HepG2 (cell line): ENCODE data around the gene ZNF23. TPM values are rescaled to one million over a fixed set of nuclear protein-coding genes. Genes with fewer than 3 reads are reported as not detected.

ENCODE experiments used
- CENPT ChIP-seq: sonication (generic); formaldehyde crosslinking; IDR thresholded peaks from 2 replicates; pipeline ENCODE4 v1.8.0; 2022; ENCODE audit warnings: low read depth, mild to moderate bottlenecking, moderate library complexity, missing genetic modification reagents
- DNMT1 ChIP-seq: sonication (generic); formaldehyde crosslinking; IDR thresholded peaks from 2 replicates; pipeline ENCODE4 v1.5.1; 2020; ENCODE audit warnings: mild to moderate bottlenecking, missing genetic modification reagents
- EEA1 ChIP-seq: sonication (generic); formaldehyde crosslinking; IDR thresholded peaks from 2 replicates; pipeline ENCODE4 v1.5.1; 2020; ENCODE audit warnings: mild to moderate bottlenecking, missing genetic modification reagents, borderline replicate concordance
- HMGXB4 ChIP-seq, 2 experiments: sonication (generic) in 1 of 2; formaldehyde crosslinking in 1 of 2; IDR thresholded peaks; 2 replicates each; pipeline versions ENCODE4 v1.4.0 to v1.6.1; 2018 to 2020; ENCODE audit warnings: missing genetic modification reagents in 2 of 2, borderline replicate concordance in 1 of 2, low read depth in 1 of 2, mild to moderate bottlenecking in 1 of 2, missing biosample characterization in 1 of 2
- IKZF1 ChIP-seq: fragments of 450-650 bp; IDR thresholded peaks from 2 replicates; pipeline ENCODE4 v1.7.1; 2016
- KLF6 ChIP-seq: IDR thresholded peaks from 2 replicates; pipeline ENCODE4 v1.8.0; 2016; ENCODE audit warnings: missing biosample characterization, missing genetic modification reagents
- MIER3 ChIP-seq: IDR thresholded peaks from 2 replicates; pipeline ENCODE4 v1.6.1; 2016; ENCODE audit warnings: missing compliant biosample characterization, borderline replicate concordance
- NR2F6 ChIP-seq, 2 experiments: IDR thresholded peaks; 2 replicates each; pipeline ENCODE4 v1.6.1; 2016; ENCODE audit warnings: antibody characterized with exemption in 1 of 2, mild to moderate bottlenecking in 1 of 2
- SNAPC2 ChIP-seq: sonication (generic); formaldehyde crosslinking; IDR thresholded peaks from 2 replicates; pipeline ENCODE4 v1.8.1; 2022; ENCODE audit warnings: mild to moderate bottlenecking, missing genetic modification reagents
- SP140L ChIP-seq: sonication (generic); formaldehyde crosslinking; IDR thresholded peaks from 2 replicates; pipeline ENCODE4 v1.4.0; 2020; ENCODE audit warnings: missing genetic modification reagents, borderline replicate concordance
- ZBTB1 ChIP-seq: sonication (generic); formaldehyde crosslinking; IDR thresholded peaks from 2 replicates; pipeline ENCODE4 v1.4.0; 2020; ENCODE audit warnings: missing genetic modification reagents, borderline replicate concordance
- ZBTB39 ChIP-seq: sonication (generic); formaldehyde crosslinking; IDR thresholded peaks from 2 replicates; pipeline ENCODE4 v1.5.0; 2020; ENCODE audit warnings: missing genetic modification reagents
- ZNF20 ChIP-seq: sonication (generic); formaldehyde crosslinking; IDR thresholded peaks from 2 replicates; pipeline ENCODE4 v1.4.0; 2020; ENCODE audit warnings: mild to moderate bottlenecking, moderate library complexity, missing genetic modification reagents
- ZNF292 ChIP-seq: sonication (generic); formaldehyde crosslinking; IDR thresholded peaks from 2 replicates; pipeline ENCODE4 v1.8.1; 2022; ENCODE audit warnings: mild to moderate bottlenecking, low read depth, missing genetic modification reagents, borderline replicate concordance
- ZNF343 ChIP-seq: sonication (generic); formaldehyde crosslinking; IDR thresholded peaks from 2 replicates; pipeline ENCODE4 v1.4.0; 2020; ENCODE audit warnings: mild to moderate bottlenecking, missing genetic modification reagents
- ZNF496 ChIP-seq: sonication (generic); formaldehyde crosslinking; IDR thresholded peaks from 2 replicates; pipeline ENCODE4 v1.8.1; 2023; ENCODE audit warnings: mild to moderate bottlenecking, moderate library complexity, missing genetic modification reagents; ENCODE audit not compliant: insufficient replicate concordance
- ZNF550 ChIP-seq: sonication (generic); formaldehyde crosslinking; IDR thresholded peaks from 2 replicates; pipeline ENCODE4 v1.4.0; 2020; ENCODE audit warnings: mild to moderate bottlenecking, missing genetic modification reagents, borderline replicate concordance
- ZNF572 ChIP-seq: sonication (generic); formaldehyde crosslinking; IDR thresholded peaks from 2 replicates; pipeline ENCODE4 v1.5.1; 2020; ENCODE audit warnings: mild to moderate bottlenecking, missing genetic modification reagents
- ZNF780A ChIP-seq: sonication (generic); formaldehyde crosslinking; IDR thresholded peaks from 2 replicates; pipeline ENCODE4 v1.8.0; 2022; ENCODE audit warnings: mild to moderate bottlenecking, missing genetic modification reagents, moderate library complexity
- ZSCAN31 ChIP-seq: sonication (generic); formaldehyde crosslinking; IDR thresholded peaks from 2 replicates; pipeline ENCODE4 v1.5.0; 2020; ENCODE audit warnings: low read depth, mild to moderate bottlenecking, missing genetic modification reagents
- polyA plus RNA-seq, 8 experiments: library from polyadenylated mRNA; depleted of rRNA in 3 of 8; stranded (reverse) in 7 of 8; unstranded in 1 of 8; fragments of >200 nt; fragmentation: Illumina TruSeq in 4 of 8; extraction: Trizol in 4 of 8; gene quantifications; 2 replicates each; pipeline versions ENCODE4 v1.2.1 to v1.2.3, GENCODE V29; 2011 to 2016; ENCODE audit warnings: low read depth in 4 of 8, missing spikeins in 1 of 8, mixed read lengths in 1 of 8; ENCODE audit not compliant: insufficient read depth in 1 of 8
- total RNA-seq, 5 experiments: library from RNA; depleted of rRNA; stranded (reverse); fragments of >200 nt; fragmentation: Illumina TruSeq; extraction: Trizol; gene quantifications; 2 replicates each; pipeline ENCODE4 v1.2.3, GENCODE V29; 2016; ENCODE audit warnings: low read depth in 1 of 5

Gene ZNF23
- total and polyA plus RNA-seq, 2 of the 13 experiments (the other 11 are each of a cell fraction or from before 2014, with no cell fraction given): 8.6 to 12.2 TPM

GRCh38 chr16:71412270-71413160 is 49.5 kb downstream of the ZNF23 start (continued):
- TF ChIP-seq SNAPC2 (no peak), HMGXB4 (CRISPR knock-in tag; IDR thresholded peaks at IDR 0.05; ENCODE audit: borderline replicate concordance in 1 of 2, low read depth in 1 of 2) (peak; percentile 59 to 74; a peak in 2 of 4 replicates), ZSCAN31 (CRISPR knock-in tag) (no peak), ZNF496 (CRISPR knock-in tag) (no peak), ZNF572 (CRISPR knock-in tag) (no peak), ZNF20 (CRISPR knock-in tag) (no peak), ZNF343 (no peak), ZBTB39 (CRISPR knock-in tag) (no peak), ZNF550 (CRISPR knock-in tag) (no peak), ZNF780A (CRISPR knock-in tag) (no peak), ZNF292 (no peak), KLF6 (CRISPR knock-in tag) (no peak), DNMT1 (no peak), MIER3 (CRISPR knock-in tag) (no peak), SP140L (CRISPR knock-in tag) (no peak), IKZF1 (no peak), ZBTB1 (no peak), NR2F6 (IDR thresholded peaks at IDR 0.05) (no peak), NR2F6 (CRISPR knock-in tag; IDR thresholded peaks at IDR 0.05) (0 out of 2 replicates have a peak, but pooled peaks have one; percentile 23), CENPT (CRISPR knock-in tag) (no peak), EEA1 (CRISPR knock-in tag) (no peak)
